Activated CD4-positive, alpha-beta T cell treated with anti-CD3 and anti-CD28 coated beads, Interleukin-2, amount 10 ng/mL, durations not matched to agents 24 days and 14 days (primary cell): Measurements from ENCODE around the gene CARNS1. TPM values are rescaled to one million over a fixed set of nuclear protein-coding genes. Genes with fewer than 3 reads are reported as not detected.

ENCODE experiments used
- DNase-seq: peaks from one replicate; pipeline ENCODE4 v3.0.0; 2022
- H3K27ac Mint-ChIP-seq: one replicate; pipeline ENCODE4 v1.8.0; 2022; ENCODE audit warnings: mild to moderate bottlenecking, mixed read lengths
- H3K27me3 Mint-ChIP-seq: one replicate; pipeline ENCODE4 v1.8.0; 2022; ENCODE audit warnings: mixed read lengths
- H3K36me3 Mint-ChIP-seq: one replicate; pipeline ENCODE4 v1.8.0; 2022; ENCODE audit warnings: low read depth, mild to moderate bottlenecking, mixed read lengths
- H3K4me1 Mint-ChIP-seq: one replicate; pipeline ENCODE4 v1.8.0; 2021; ENCODE audit warnings: mixed read lengths
- H3K4me3 Mint-ChIP-seq: one replicate; pipeline ENCODE4 v1.8.0; 2022; ENCODE audit warnings: mild to moderate bottlenecking, moderate library complexity, mixed read lengths
- H3K9me3 Mint-ChIP-seq: one replicate; pipeline ENCODE4 v1.8.0; 2021; ENCODE audit warnings: mixed read lengths
- intact Hi-C: fragments of 100-400 bp; cut with micrococcal nuclease; formaldehyde crosslinking; loops from one replicate; pipeline ENCODE4 v1.15.1; 2023
- total RNA-seq: library from RNA; stranded (reverse); gene quantifications from 2 replicates; pipeline ENCODE4 v1.2.3, GENCODE V29; 2022

Gene CARNS1
- total RNA-seq, 1 donor from 2014 or later = 0.77 TPM

DNA sequence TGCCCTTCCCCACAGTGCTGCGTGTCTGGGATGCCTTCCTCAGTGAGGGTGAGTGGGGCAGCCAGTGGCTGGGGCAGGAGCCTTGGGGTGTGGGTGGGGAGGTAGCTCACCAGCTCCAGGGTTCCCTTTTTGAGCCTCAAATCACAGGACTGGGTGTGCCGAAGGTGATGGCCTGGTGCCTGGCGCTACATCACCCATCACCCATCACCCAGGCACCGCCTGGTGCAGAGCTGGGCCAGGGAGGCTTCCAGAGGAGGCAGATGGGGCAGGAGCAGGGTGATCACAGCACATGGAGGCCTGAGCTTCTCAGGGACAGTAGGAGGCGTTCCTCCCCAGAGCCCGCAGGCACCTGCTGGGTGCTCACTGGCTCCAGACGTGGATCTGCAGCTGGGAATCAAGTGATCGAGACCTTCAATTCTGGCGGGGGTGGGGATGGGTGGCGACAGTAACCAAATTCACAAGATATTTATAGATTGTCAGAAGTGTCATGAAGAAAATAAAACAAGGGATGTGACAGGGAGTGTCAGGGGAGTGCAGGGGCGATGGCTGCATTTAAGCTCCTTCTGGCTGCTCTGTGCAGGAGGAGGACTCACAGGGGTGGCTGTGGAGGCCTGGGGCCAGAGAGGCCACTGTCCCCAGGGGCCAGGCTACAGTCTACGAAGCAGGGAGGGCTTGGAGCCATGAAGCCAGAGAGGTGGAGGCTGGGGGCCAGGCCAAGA lies 8.3 kb upstream of the CARNS1 start:
- no peaks in the 10 kb centered on the region for H3K9me3 Mint-ChIP-seq
- H3K4me1 Mint-ChIP-seq = peaks cover 68% of the 10 kb centered on the region
- no peak for DNase-seq
- no peaks in the 10 kb centered on the region for H3K27me3 Mint-ChIP-seq
- peaks cover 42% of the 10 kb centered on the region for H3K36me3 Mint-ChIP-seq
- peak overlapping the region; percentile 86 for H3K27ac Mint-ChIP-seq
- intact Hi-C loops = no loop called here
- peak overlapping the region; percentile 90 for H3K4me3 Mint-ChIP-seq

DNA sequence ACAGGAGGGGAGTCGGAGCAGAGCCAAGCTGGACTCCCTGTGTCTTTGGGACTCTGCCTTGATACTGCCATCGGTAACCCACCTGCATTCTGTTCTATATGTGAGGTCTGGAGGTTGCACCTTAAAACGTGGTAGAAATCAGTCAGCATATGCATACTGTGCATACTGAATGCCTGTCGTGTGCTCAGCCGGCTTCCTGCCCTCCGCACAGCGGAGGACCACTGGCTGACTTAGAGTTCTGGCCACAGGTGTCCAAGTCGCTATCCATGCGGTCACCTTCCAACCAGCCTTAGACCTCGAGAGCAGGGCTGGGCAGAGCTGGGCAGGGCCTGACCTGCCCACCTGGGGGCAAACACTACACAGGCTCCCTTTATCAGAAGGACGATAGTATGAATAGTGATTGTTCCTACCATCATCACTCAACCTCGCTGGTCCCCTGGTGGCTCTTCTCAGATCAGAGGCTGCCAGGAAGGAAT lies 7.8 kb upstream of the CARNS1 start:
- Mint-ChIP-seq H3K4me3 (peak overlapping the region; percentile 90), H3K27ac (peak overlapping the region; percentile 86), H3K9me3 (no peaks in the 10 kb centered on the region), H3K36me3 (peaks cover 42% of the 10 kb centered on the region), H3K27me3 (no peaks in the 10 kb centered on the region), H3K4me1 (peaks cover 70% of the 10 kb centered on the region)
- DNase-seq = no peak
- intact Hi-C loops = loop anchor here (2.0 kb wide), 1 partner anchor 29 kb away; the partner anchor contains the start of gene PTPRCAP

DNA sequence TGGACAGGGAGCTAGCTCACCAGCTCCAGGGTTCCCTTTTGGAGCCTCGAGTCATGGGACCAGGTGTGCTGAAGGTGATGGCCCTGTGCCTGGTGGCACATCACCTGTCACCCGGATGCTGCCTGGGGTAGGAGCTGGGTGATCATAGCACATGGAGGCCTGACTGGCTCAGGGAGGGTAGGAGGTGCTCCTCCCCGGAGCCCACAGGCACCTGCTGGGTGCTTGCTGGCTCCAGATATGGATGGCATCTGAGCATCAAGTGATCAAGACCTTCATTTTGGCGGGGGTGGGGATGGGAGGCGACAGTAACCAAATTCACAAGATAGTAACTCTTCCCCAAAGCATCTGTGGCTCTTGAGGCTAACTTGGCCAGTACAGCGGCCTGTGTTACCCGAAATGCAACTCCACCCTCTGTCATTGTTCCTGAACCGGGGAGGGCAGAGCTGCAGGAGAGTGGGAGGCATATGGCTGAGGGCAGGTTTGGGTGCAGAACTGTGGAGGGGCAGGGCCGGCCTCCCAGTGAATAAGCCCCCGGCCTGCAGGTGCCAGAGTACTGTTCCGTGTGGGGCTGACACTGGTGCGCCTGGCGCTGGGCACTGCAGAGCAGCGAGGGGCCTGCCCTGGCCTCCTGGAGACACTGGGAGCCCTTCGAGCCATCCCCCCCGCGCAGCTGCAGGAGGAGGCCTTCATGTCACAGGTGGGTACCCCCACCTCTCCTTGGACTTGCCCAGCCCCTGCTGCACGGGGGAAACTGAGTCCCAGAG lies 6.9 kb upstream of the CARNS1 start:
- intact Hi-C loops = loop anchor here (2.0 kb wide), 1 partner anchor 28 kb away; the partner anchor contains the start of gene PTPRCAP
- peaks cover 68% of the 10 kb centered on the region for H3K4me1 Mint-ChIP-seq
- H3K27me3 Mint-ChIP-seq = peaks cover 4% of the 10 kb centered on the region
- H3K36me3 Mint-ChIP-seq = peaks cover 40% of the 10 kb centered on the region
- H3K4me3 Mint-ChIP-seq = peak overlapping the region; percentile 90
- no peak for DNase-seq
- no peaks in the 10 kb centered on the region for H3K9me3 Mint-ChIP-seq
- peak overlapping the region; percentile 86 for H3K27ac Mint-ChIP-seq

DNA sequence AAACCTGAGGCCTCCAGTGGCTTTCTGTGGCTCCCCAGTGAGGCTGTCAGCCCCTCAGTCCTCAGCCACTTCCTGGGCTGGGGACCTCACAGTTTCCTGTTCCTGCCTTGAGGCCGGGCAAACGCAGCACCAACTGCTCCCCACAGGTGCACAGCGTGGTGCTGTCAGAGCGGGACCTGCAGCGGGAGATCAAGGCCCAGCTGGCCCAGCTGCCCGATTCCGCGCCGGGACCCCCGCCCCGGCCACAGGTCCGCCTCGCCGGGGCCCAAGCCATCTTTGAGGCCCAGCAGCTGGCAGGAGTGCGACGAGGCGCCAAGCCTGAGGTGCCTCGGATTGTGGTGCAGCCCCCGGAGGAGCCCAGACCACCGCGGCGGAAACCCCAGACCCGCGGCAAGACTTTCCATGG lies 6.2 kb upstream of the CARNS1 start:
- DNase-seq = peak; percentile 94
- Mint-ChIP-seq H3K27ac (peak overlapping the region; percentile 94), H3K4me1 (peaks cover 67% of the 10 kb centered on the region), H3K27me3 (peaks cover 4% of the 10 kb centered on the region), H3K36me3 (peaks cover 39% of the 10 kb centered on the region), H3K4me3 (peak overlapping the region; percentile 90), H3K9me3 (no peaks in the 10 kb centered on the region)
- intact Hi-C loops = loop anchor here (2.0 kb wide), 1 partner anchor 28 kb away; the partner anchor contains the start of gene PTPRCAP

DNA sequence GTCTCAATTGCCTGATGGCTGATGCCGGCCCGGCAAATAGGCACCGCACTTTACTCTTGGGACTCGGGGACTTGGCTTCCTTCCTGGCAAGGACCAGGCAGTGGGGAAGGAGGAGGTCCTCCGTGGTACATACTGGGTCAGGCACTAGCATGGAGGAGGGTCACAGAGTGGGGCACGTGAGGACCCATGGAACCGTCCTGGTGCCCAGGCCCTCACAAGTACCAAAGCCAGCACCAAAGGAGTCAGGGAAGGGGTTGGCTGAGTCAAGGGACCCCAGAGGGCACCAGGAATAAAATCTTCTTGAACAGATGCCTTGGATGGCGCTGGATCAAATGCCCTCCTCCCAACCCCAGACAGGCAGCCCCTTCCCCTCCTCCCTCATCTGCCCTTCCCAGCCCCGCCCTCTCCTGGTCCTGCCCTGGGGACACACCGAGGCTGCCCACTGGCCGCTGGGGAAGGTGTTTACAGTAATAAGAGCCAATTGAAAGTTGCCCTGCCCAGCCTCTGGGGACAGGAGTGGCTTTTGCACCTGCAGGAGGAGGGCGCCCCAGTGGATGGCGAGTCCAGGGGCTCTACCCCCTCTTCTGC lies 5.6 kb upstream of the CARNS1 start:
- Mint-ChIP-seq H3K9me3 (no peaks in the 10 kb centered on the region), H3K4me1 (peaks cover 62% of the 10 kb centered on the region), H3K27ac (peak overlapping the region; percentile 94), H3K4me3 (peak overlapping the region; percentile 88), H3K36me3 (peaks cover 34% of the 10 kb centered on the region), H3K27me3 (peaks cover 5% of the 10 kb centered on the region)
- intact Hi-C loops = loop anchor here (2.0 kb wide), 1 partner anchor 27 kb away; the partner anchor contains the start of gene PTPRCAP
- no peak for DNase-seq

GRCh38 chr11:67410369-67410831 lies 5.1 kb upstream of the CARNS1 start:
- peak overlapping the region; percentile 88 for H3K4me3 Mint-ChIP-seq
- intact Hi-C loops = no loop called here
- H3K27ac Mint-ChIP-seq = peak overlapping the region; percentile 94
- H3K36me3 Mint-ChIP-seq = peaks cover 29% of the 10 kb centered on the region
- peaks cover 58% of the 10 kb centered on the region for H3K4me1 Mint-ChIP-seq
- H3K27me3 Mint-ChIP-seq = peaks cover 7% of the 10 kb centered on the region
- no peaks in the 10 kb centered on the region for H3K9me3 Mint-ChIP-seq
- DNase-seq = no peak

DNA sequence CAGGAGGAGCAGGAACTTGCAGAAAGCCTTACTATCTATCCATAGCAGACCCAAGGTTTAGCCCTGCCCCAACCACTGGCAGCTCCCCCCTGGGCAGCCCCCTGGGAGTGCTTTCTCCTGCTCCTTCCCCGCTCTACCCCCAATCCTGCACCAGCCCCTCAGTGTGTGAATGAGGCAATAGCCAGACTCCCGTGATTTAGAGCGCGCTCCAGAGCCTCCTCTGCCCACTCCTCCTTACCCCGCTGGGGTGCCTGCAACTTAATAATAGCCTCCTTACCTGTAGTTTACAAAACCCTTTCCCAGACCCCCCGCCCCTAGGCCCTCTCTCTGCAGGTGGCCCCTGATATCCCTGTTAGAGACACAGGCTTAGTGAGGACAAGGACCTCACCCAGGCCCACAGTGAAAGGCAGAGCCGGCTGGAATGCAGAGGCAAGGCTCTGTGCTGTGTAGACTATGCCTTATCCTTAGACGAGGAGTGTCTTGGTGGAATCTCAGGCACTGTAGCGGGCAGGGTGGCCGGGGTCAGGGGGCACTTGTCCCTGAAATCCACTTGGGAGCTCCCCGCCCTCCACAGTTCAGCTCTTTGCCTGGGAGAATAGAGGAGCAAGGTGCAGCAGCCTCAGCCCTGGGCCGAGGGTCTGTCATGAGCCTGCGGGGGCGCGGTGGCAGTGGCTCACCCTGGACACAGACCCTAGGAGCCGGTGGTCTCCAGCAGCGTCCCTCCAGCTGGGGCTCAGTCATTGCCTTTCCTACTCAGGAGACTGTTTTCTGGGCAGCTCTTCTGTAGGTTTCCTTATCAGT lies 4.3 kb upstream of the CARNS1 start:
- no peak for DNase-seq
- Mint-ChIP-seq H3K4me3 (peak overlapping the region; percentile 58), H3K27ac (no peak overlapping the region), H3K36me3 (peaks cover 25% of the 10 kb centered on the region), H3K27me3 (peaks cover 10% of the 10 kb centered on the region), H3K9me3 (no peaks in the 10 kb centered on the region), H3K4me1 (peaks cover 56% of the 10 kb centered on the region)
- intact Hi-C loops = no loop called here

DNA sequence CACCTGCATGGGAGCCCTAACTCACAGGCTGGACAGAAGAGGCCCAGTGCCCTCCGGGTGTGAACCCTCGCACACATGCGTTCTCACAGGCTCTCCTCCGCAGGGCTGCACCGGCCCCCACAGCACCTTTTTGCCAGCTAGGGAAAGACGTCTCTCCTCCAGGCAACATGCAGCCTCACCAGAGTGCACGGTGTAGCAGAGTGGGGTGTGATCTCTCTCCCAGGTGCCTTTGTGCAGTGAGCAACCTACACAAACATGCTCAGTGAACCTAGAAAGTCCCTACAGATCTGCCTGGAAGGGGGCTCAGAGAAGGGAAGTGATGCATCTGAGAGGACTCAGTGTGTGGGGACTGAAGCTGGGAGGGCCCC lies 3.7 kb upstream of the CARNS1 start:
- no peak overlapping the region for H3K4me3 Mint-ChIP-seq
- peaks cover 56% of the 10 kb centered on the region for H3K4me1 Mint-ChIP-seq
- H3K27ac Mint-ChIP-seq = no peak overlapping the region
- intact Hi-C loops = no loop called here
- DNase-seq = no peak
- H3K36me3 Mint-ChIP-seq = peaks cover 22% of the 10 kb centered on the region
- H3K27me3 Mint-ChIP-seq = peaks cover 15% of the 10 kb centered on the region
- no peaks in the 10 kb centered on the region for H3K9me3 Mint-ChIP-seq

GRCh38 chr11:67412495-67413179 lies 2.8 kb upstream of the CARNS1 start:
- H3K27me3 Mint-ChIP-seq = peaks cover 17% of the 10 kb centered on the region
- peaks cover 51% of the 10 kb centered on the region for H3K4me1 Mint-ChIP-seq
- intact Hi-C loops = no loop called here
- H3K36me3 Mint-ChIP-seq = peaks cover 14% of the 10 kb centered on the region
- H3K9me3 Mint-ChIP-seq = no peaks in the 10 kb centered on the region
- DNase-seq = no peak
- H3K27ac Mint-ChIP-seq = no peak overlapping the region
- peak overlapping the region; percentile 28 for H3K4me3 Mint-ChIP-seq

GRCh38 chr11:67413266-67413849 lies 2.1 kb upstream of the CARNS1 start:
- H3K27me3 Mint-ChIP-seq = peaks cover 19% of the 10 kb centered on the region
- intact Hi-C loops = no loop called here
- peaks cover 44% of the 10 kb centered on the region for H3K4me1 Mint-ChIP-seq
- H3K4me3 Mint-ChIP-seq = no peak overlapping the region
- H3K36me3 Mint-ChIP-seq = peaks cover 13% of the 10 kb centered on the region
- no peaks in the 10 kb centered on the region for H3K9me3 Mint-ChIP-seq
- H3K27ac Mint-ChIP-seq = no peak overlapping the region
- no peak for DNase-seq

- Mint-ChIP-seq H3K4me1 (peaks cover 29% of the 10 kb centered on the region), H3K36me3 (no peaks in the 10 kb centered on the region), H3K9me3 (no peaks in the 10 kb centered on the region), H3K4me3 (peak overlapping the region; percentile 51), H3K27me3 (peaks cover 19% of the 10 kb centered on the region), H3K27ac (no peak overlapping the region)
- intact Hi-C loops = no loop called here
- no peak for DNase-seq
Observed at GRCh38 chr11:67416416-67417335, 1.2 kb downstream of the CARNS1 start.

- DNase-seq = no peak
- Mint-ChIP-seq H3K4me3 (no peak overlapping the region), H3K9me3 (no peaks in the 10 kb centered on the region), H3K27me3 (peaks cover 19% of the 10 kb centered on the region), H3K36me3 (no peaks in the 10 kb centered on the region), H3K27ac (no peak overlapping the region), H3K4me1 (peaks cover 25% of the 10 kb centered on the region)
- intact Hi-C loops = no loop called here
Observed at GRCh38 chr11:67417425-67417824, 1.9 kb downstream of the CARNS1 start.
